GM12878 (cell line): Measurements from ENCODE around the gene DET1. TPM values are rescaled to one million over a fixed set of nuclear protein-coding genes. Genes with fewer than 3 reads are reported as not detected.

ENCODE experiments used
- ATAC-seq: fragments of 200-7000 bp; cut with Tn5 transposase; 3 replicates; pipeline ENCODE4 v1.9.1; 2020; ENCODE audit warnings: mild to moderate bottlenecking, moderate library complexity
- BruUV-seq: library from RNA; stranded (reverse); fragments of 400-500 nt; replicated peaks from 2 replicates; lab custom pipeline; 2021; lab: Mats Ljungman, UMichigan
- CTCF ChIA-PET: fragments of 300-600 bp; sonication (Branson Sonifier 250); formaldehyde crosslinking; extraction: SDS; loops from one replicate; lab custom pipeline; 2021; ENCODE audit warnings: inconsistent platforms; lab: Yijun Ruan, JAX
- POLR2A ChIA-PET: fragments of 350-600 bp; formaldehyde crosslinking; extraction: SDS; loops from one replicate; lab custom pipeline; 2021; ENCODE audit warnings: inconsistent platforms; lab: Charles Lee
- RAD21 ChIA-PET: fragments of 300-600 bp; sonication (Branson Sonifier 250); formaldehyde crosslinking; loops from one replicate; lab custom pipeline; 2023; ENCODE audit warnings: antibody characterized with exemption; ENCODE audit not compliant: unreplicated experiment; lab: Charles Lee
- SMC1A ChIA-PET: fragments of 300-600 bp; sonication (Branson Sonifier 250); formaldehyde crosslinking; loops from one replicate; lab custom pipeline; 2023; ENCODE audit not compliant: unreplicated experiment, uncharacterized antibody; lab: Charles Lee
- DNase-seq: peaks from one replicate; pipeline ENCODE4 v3.0.0-alpha.2; 2011; ENCODE audit warnings: low read depth, low spot score
- FAIRE-seq: peaks from 3 replicates; lab custom pipeline; 2011; peaks lifted over from hg19 to GRCh38; lab: Jason Lieb, UNC
- H2AFZ ChIP-seq: 2 replicates; pipeline ENCODE4 v1.6.0; 2011; ENCODE audit warnings: low read depth, low read length, control low read depth; ENCODE audit not compliant: control insufficient read depth
- H3K27ac ChIP-seq: 2 replicates; pipeline ENCODE4 v1.5.1; 2011; ENCODE audit warnings: control low read depth; ENCODE audit not compliant: control insufficient read depth, insufficient read depth
- H3K27me3 ChIP-seq, 2 experiments: replicated peaks in 1 of 2; 2 replicates each; pipeline versions ENCODE4 v1.6.0 to v1.6.1; 2011; ENCODE audit warnings: low read length in 1 of 2; ENCODE audit not compliant: control insufficient read depth in 2 of 2, insufficient read depth in 2 of 2
- H3K36me3 ChIP-seq, 2 experiments: 2 replicates each; pipeline ENCODE4 v1.5.1; 2011; ENCODE audit warnings: low read length in 1 of 2; ENCODE audit not compliant: control insufficient read depth in 2 of 2, insufficient read depth in 2 of 2
- H3K4me1 ChIP-seq: 2 replicates; pipeline ENCODE4 v1.6.1; 2011; ENCODE audit warnings: mild to moderate bottlenecking, low read length, moderate library complexity, mixed read lengths; ENCODE audit not compliant: control insufficient read depth, insufficient read depth
- H3K4me2 ChIP-seq: 2 replicates; pipeline ENCODE4 v1.6.0; 2011; ENCODE audit warnings: control low read depth; ENCODE audit not compliant: control insufficient read depth, insufficient read depth
- H3K4me3 ChIP-seq: fragments of 200-600 bp; sonication (generic); 2 replicates; pipeline ENCODE4 v1.5.1; 2016
- H3K79me2 ChIP-seq: 2 replicates; pipeline ENCODE4 v1.6.0; 2011; ENCODE audit warnings: low read length; ENCODE audit not compliant: control insufficient read depth, insufficient read depth
- H3K9ac ChIP-seq: 2 replicates; pipeline ENCODE4 v1.8.0; 2011; ENCODE audit warnings: low read length, control low read depth, mixed read lengths; ENCODE audit not compliant: control insufficient read depth, insufficient read depth
- H3K9me3 ChIP-seq: replicated peaks from 3 replicates; pipeline ENCODE4 v1.5.1; 2011; ENCODE audit warnings: mild to moderate bottlenecking, low read length; ENCODE audit not compliant: control insufficient read depth, insufficient read depth
- H4K20me1 ChIP-seq: 2 replicates; pipeline ENCODE4 v1.6.0; 2011; ENCODE audit not compliant: control insufficient read depth, insufficient read depth
- CREB1 ChIP-seq: IDR thresholded peaks from 2 replicates; pipeline ENCODE4 v1.6.1; 2012; ENCODE audit warnings: low read depth, mild to moderate bottlenecking, inconsistent platforms
- E2F4 ChIP-seq: IDR thresholded peaks from 2 replicates; pipeline ENCODE4 v1.6.1; 2012; ENCODE audit warnings: low read depth, low read length, improper control_type of control experiment
- EZH2 ChIP-seq: IDR thresholded peaks from 2 replicates; pipeline ENCODE4 v1.6.1; 2012; ENCODE audit warnings: low read depth, mild to moderate bottlenecking, control low read depth, inconsistent platforms, low read length, borderline replicate concordance; ENCODE audit not compliant: control insufficient read depth
- FOXM1 ChIP-seq: IDR thresholded peaks from 2 replicates; pipeline ENCODE4 v1.6.1; 2012; ENCODE audit warnings: low read depth, mild to moderate bottlenecking, inconsistent platforms, low read length, moderate library complexity
- JUNB ChIP-seq: IDR thresholded peaks from 2 replicates; pipeline ENCODE4 v1.6.1; 2016; ENCODE audit warnings: antibody characterized with exemption, mild to moderate bottlenecking
- KLF5 ChIP-seq: fragments of 450-650 bp; IDR thresholded peaks from 2 replicates; pipeline ENCODE4 v1.6.1; 2014; ENCODE audit warnings: mild to moderate bottlenecking; ENCODE audit not compliant: partially characterized antibody
- NR2C2 ChIP-seq: IDR thresholded peaks from 2 replicates; pipeline ENCODE4 v1.6.1; 2011; ENCODE audit warnings: borderline replicate concordance, low read depth; ENCODE audit not compliant: control insufficient read depth, insufficient read length
- RCOR1 ChIP-seq: conservative IDR thresholded peaks from 2 replicates; pipeline ENCODE4 v1.6.1; 2012; ENCODE audit warnings: low read depth, low read length, improper control_type of control experiment
- ZNF217 ChIP-seq: fragments of 450-650 bp; IDR thresholded peaks from 2 replicates; pipeline ENCODE4 v1.6.1; 2017; ENCODE audit warnings: antibody characterized with exemption, mild to moderate bottlenecking
- ZNF274 ChIP-seq: IDR thresholded peaks from one replicate; pipeline ENCODE4 v1.8.0; 2011; ENCODE audit not compliant: insufficient read length, insufficient read depth
- WGBS: methylation state at CpG from one replicate; pipeline ENCODE4 v1.1.6; 2016; ENCODE audit warnings: low lambda C conversion rate; ENCODE audit not compliant: insufficient replicate concordance, insufficient coverage; ENCODE audit errors: missing lambda C conversion rate; 5-methylcytosine and 5-hydroxymethylcytosine counted together
- in situ Hi-C: fragments of 300-500 bp; cut with MboI; formaldehyde crosslinking; loops from 9 replicates; pipeline ENCODE4 v1.14.3; 2018; ENCODE audit warnings: mixed read lengths
- intact Hi-C: fragments of 100-400 bp; cut with micrococcal nuclease; formaldehyde crosslinking; loops from one replicate; pipeline ENCODE4 v1.14.2; 2022; ENCODE audit not compliant: unreplicated experiment
- polyA plus RNA-seq, 11 experiments: library from polyadenylated mRNA; depleted of rRNA in 4 of 11; unstranded in 6 of 11; stranded (reverse) in 5 of 11; fragments of >200 nt; fragmentation: Nextera tagmentation in 4 of 11; fragmentation: Illumina TruSeq in 1 of 11; extraction: Ambion mirVana in 4 of 11; extraction: Trizol in 1 of 11; gene quantifications; 1 replicate in 1 of 11; 2 replicates in 10 of 11; pipeline versions ENCODE4 v1.2.1 to v1.2.3, GENCODE V29; 2011 to 2016; ENCODE audit warnings: inconsistent platforms in 2 of 11, missing spikeins in 2 of 11, low read depth in 1 of 11
- total RNA-seq, 4 experiments: library from RNA; depleted of rRNA in 3 of 4; stranded (reverse); fragments of >200 nt in 3 of 4; fragmentation: Illumina TruSeq in 1 of 4; extraction: Trizol in 1 of 4; gene quantifications; 2 replicates each; pipeline versions ENCODE4 v1.2.1 to v1.2.3, GENCODE V29; 2013 to 2021
- TF ChIP-seq, protein P1 (sequence below): fragments of 150-350 bp; IDR thresholded peaks from 2 replicates; pipeline ENCODE4 v1.6.1; 2014; ENCODE audit warnings: mild to moderate bottlenecking, low read depth, low read length

Gene DET1
- total and polyA plus RNA-seq, 10 of the 15 experiments (the other 5 are each of a cell fraction or from before 2014, with no cell fraction given), result 0.16 to 2.7 (median 1.4) TPM

DNA sequence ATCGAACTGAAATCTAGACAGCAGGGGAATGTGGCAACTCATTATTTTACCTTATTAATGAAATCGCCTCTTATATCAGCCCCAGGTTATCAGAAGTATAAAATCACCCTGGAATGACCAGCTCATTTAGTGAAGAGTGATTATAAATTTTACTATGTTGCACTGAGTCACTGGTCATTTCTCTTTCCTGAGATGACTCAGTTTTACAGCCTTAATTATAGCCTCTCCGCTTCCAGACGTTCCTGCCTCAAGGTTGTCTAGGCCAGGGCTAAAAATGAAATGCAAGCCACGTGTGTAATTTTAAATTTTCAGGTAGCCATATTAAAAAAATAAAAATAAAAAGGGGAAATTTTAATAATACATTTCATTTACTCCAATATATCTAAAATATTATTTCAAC, 33.3 kb downstream of the DET1 start (continued):
- no peak for TF ChIP-seq KLF5
- TF ChIP-seq FOXM1, result no peak
- TF ChIP-seq EZH2, result no peak
- TF ChIP-seq, protein P1, sequence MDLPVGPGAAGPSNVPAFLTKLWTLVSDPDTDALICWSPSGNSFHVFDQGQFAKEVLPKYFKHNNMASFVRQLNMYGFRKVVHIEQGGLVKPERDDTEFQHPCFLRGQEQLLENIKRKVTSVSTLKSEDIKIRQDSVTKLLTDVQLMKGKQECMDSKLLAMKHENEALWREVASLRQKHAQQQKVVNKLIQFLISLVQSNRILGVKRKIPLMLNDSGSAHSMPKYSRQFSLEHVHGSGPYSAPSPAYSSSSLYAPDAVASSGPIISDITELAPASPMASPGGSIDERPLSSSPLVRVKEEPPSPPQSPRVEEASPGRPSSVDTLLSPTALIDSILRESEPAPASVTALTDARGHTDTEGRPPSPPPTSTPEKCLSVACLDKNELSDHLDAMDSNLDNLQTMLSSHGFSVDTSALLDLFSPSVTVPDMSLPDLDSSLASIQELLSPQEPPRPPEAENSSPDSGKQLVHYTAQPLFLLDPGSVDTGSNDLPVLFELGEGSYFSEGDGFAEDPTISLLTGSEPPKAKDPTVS, result no peak
- no peak for TF ChIP-seq ZNF217
- no peak; the same call in 1 of the 2 replicates for TF ChIP-seq JUNB
- TF ChIP-seq E2F4, result no peak
- no peak for TF ChIP-seq NR2C2

DNA sequence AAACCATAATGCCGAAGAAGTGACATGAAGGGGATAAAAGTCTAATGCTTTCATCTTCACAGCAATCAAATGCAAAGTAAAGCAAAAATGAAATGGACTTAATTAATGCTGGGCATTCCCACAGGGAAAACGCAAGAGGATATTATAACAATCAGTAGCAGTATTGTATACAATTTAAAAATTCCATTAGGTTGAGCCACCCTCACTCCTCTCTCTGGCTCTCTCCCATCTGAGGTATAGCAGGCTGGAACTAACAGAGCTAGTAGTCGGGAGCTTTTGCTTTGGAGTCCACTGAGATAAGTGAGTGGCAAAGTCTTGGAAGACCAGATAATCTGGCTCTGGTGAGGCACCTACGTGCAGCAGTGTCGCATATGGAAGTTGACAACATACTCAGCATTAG, 33.9 kb downstream of the DET1 start:
- RAD21 ChIA-PET, result no interaction called here
- FAIRE-seq (no peak), DNase-seq (no peak)
- SMC1A ChIA-PET, result no interaction called here
- no peak overlapping the region for H3K4me2 ChIP-seq
- no TSS peak for BruUV-seq
- no peaks in the 10 kb centered on the region for H3K27me3 ChIP-seq
- no peaks in the 10 kb centered on the region for H3K36me3 ChIP-seq
- WGBS, result 95% methylated on average over 5 of the region's 5 CpGs
- in situ Hi-C loops, result no loop called here
- H3K79me2 ChIP-seq, result no peaks in the 10 kb centered on the region
- H3K4me3 ChIP-seq, result no peak overlapping the region
- no peaks in the 10 kb centered on the region for H4K20me1 ChIP-seq
- H2AFZ ChIP-seq, result no peak overlapping the region
- TF ChIP-seq ZNF274, result no peak
- no peak for TF ChIP-seq RCOR1
- TF ChIP-seq CREB1, result no peak
- TF ChIP-seq, all 136 proteins: peak for 0
- H3K27ac ChIP-seq, result no peak overlapping the region
- H3K9me3 ChIP-seq, result no peaks in the 10 kb centered on the region
- POLR2A ChIA-PET, result interaction anchor here (0.6 kb wide), 1 partner anchor 760 kb away, joined by 4 read pairs; no protein-coding TSS in a partner anchor
- CTCF ChIA-PET, result no interaction called here
- H3K4me1 ChIP-seq, result peaks cover 12% of the 10 kb centered on the region
- no peak overlapping the region for H3K9ac ChIP-seq
- no peak for ATAC-seq
- intact Hi-C loops, result no loop called here
